Small intestine (tissue), 7 donors: ENCODE results near the gene TMTC4. TPM values are rescaled to one million over a fixed set of nuclear protein-coding genes. Genes with fewer than 3 reads are reported as not detected.
"Not testable (repeated sequence)": the region's sequence is repeated elsewhere in the genome, so short reads cannot be mapped to it uniquely, and the experiment has no call there.

ENCODE experiments used
- DNase-seq, 2 donors: peaks; one replicate each; pipeline versions ENCODE4 v3.0.0 to v3.0.0-alpha.2; 2013
- FAIRE-seq: peaks from 2 replicates; lab custom pipeline; 2012; peaks lifted over from hg19 to GRCh38; lab: Jason Lieb, UNC
- H3K27ac ChIP-seq, 3 donors: one replicate each; pipeline ENCODE4 v1.5.1; 2013; ENCODE audit warnings: low read length in 2 of 3, mild to moderate bottlenecking in 2 of 3, control low read depth in 1 of 3, inconsistent platforms in 1 of 3, low read depth in 1 of 3, moderate library complexity in 1 of 3
- H3K27me3 ChIP-seq, 3 donors: one replicate each; pipeline ENCODE4 v1.6.1; 2013; ENCODE audit warnings: low read length in 3 of 3, inconsistent platforms in 1 of 3; ENCODE audit not compliant: control insufficient read depth in 3 of 3, insufficient read depth in 3 of 3
- H3K36me3 ChIP-seq, 3 donors: one replicate each; pipeline ENCODE4 v1.6.1; 2013; ENCODE audit warnings: low read length in 3 of 3, inconsistent platforms in 1 of 3, low read depth in 1 of 3, mild to moderate bottlenecking in 1 of 3, moderate library complexity in 1 of 3; ENCODE audit not compliant: control insufficient read depth in 3 of 3, insufficient read depth in 2 of 3
- H3K4me1 ChIP-seq, 3 donors: one replicate each; pipeline ENCODE4 v1.6.1; 2013; ENCODE audit warnings: low read length in 2 of 3, inconsistent platforms in 1 of 3, low read depth in 1 of 3, mild to moderate bottlenecking in 1 of 3, moderate library complexity in 1 of 3; ENCODE audit not compliant: control insufficient read depth in 3 of 3, insufficient read depth in 2 of 3
- H3K4me3 ChIP-seq, 3 donors: one replicate each; pipeline ENCODE4 v1.5.1; 2013; ENCODE audit warnings: low read length in 3 of 3, control low read depth in 1 of 3, inconsistent platforms in 1 of 3, low read depth in 1 of 3, mild to moderate bottlenecking in 1 of 3, moderate library complexity in 1 of 3
- H3K9me3 ChIP-seq, 2 donors: one replicate each; pipeline ENCODE4 v1.6.1; 2013; ENCODE audit warnings: low read depth in 1 of 2, low read length in 1 of 2; ENCODE audit not compliant: control insufficient read depth in 2 of 2, insufficient read depth in 1 of 2
- WGBS, 3 donors: extraction: QIAGEN DNeasy Blood & Tissue Kit; methylation state at CpG; one replicate each; pipeline ENCODE4 v1.1.7; 2013; 5-methylcytosine and 5-hydroxymethylcytosine counted together
- polyA plus RNA-seq, 4 donors: library from polyadenylated mRNA; stranded (reverse) in 3 of 4; unstranded in 1 of 4; fragments of 200-250 nt in 3 of 4; fragments of 120-200 nt in 1 of 4; gene quantifications; one replicate each; pipeline versions ENCODE4 v1.2.1 to v1.2.3, GENCODE V29; 2013
- donor health status: healthy with polysubstance abuse.
- donor health status: control.
- donor health status: control.
- donor health status: Bipolar disorder and iron deficiency.
- donor health status: healthy.

TMTC4 gene
- polyA plus RNA-seq, 4 donors, result 6.3 to 27.7 (median 8.8) TPM

- H3K27me3 ChIP-seq, result no peaks in the 10 kb centered on the region
- 68 to 92% (median 80%) methylated on average over 5 of the region's 5 CpGs for WGBS, 3 donors
- peaks cover 0 to 14% of the 10 kb centered on the region in 2 donors for H3K9me3 ChIP-seq
- peaks cover 0 to 4% (median 0%) of the 10 kb centered on the region in 3 donors for H3K36me3 ChIP-seq
- no peak overlapping the region for H3K4me3 ChIP-seq
- DNase-seq, result no peak
- no peak overlapping the region for H3K27ac ChIP-seq
- H3K4me1 ChIP-seq, result peaks cover under 1 to 3% (median 3%) of the 10 kb centered on the region in 3 donors
- FAIRE-seq, result no peak
Measured at GRCh38 chr13:100584896-100585295, 89.7 kb downstream of the TMTC4 start.

- FAIRE-seq (no peak), DNase-seq (no peak)
- 87 to 100% (median 95%) methylated on average over 2 of the region's 2 CpGs for WGBS, 3 donors
- Histone ChIP-seq H3K4me3 (no peak overlapping the region), H3K9me3 (peaks cover 0 to 12% of the 10 kb centered on the region in 2 donors), H3K36me3 (peaks cover 0 to 6% (median 0%) of the 10 kb centered on the region in 3 donors), H3K27me3 (no peaks in the 10 kb centered on the region), H3K27ac (no peak overlapping the region), H3K4me1 (peaks cover 0 to 3% (median 0%) of the 10 kb centered on the region in 3 donors)
Measured at GRCh38 chr13:100581504-100581903, 93.1 kb downstream of the TMTC4 start.

- FAIRE-seq (no peak), DNase-seq (no peak)
- no peak overlapping the region for H3K27ac ChIP-seq
- H3K4me3 ChIP-seq, result no peak overlapping the region
- H3K36me3 ChIP-seq, result peaks cover 0 to 6% (median 0%) of the 10 kb centered on the region in 3 donors
- peaks cover 0 to 12% of the 10 kb centered on the region in 2 donors for H3K9me3 ChIP-seq
- 91 to 93% (median 92%) methylated on average over 4 of the region's 4 CpGs for WGBS, 3 donors
- peaks cover 0 to 3% (median 0%) of the 10 kb centered on the region in 3 donors for H3K4me1 ChIP-seq
- no peaks in the 10 kb centered on the region for H3K27me3 ChIP-seq
Measured at GRCh38 chr13:100581030-100581429, 93.6 kb downstream of the TMTC4 start.

- Histone ChIP-seq H3K27me3 (no peaks in the 10 kb centered on the region), H3K9me3 (peaks cover 0 to 12% of the 10 kb centered on the region in 2 donors), H3K4me3 (no peak overlapping the region), H3K36me3 (peaks cover 0 to 6% (median 0%) of the 10 kb centered on the region in 3 donors), H3K4me1 (peaks cover 0 to 3% (median 0%) of the 10 kb centered on the region in 3 donors), H3K27ac (no peak overlapping the region)
- WGBS, 3 donors, result 63 to 83% (median 66%) methylated on average over 12 of the region's 12 CpGs
- FAIRE-seq (no peak), DNase-seq (peak in 1 of 2 donors; percentile 77)
Measured at GRCh38 chr13:100580045-100580444, 94.5 kb downstream of the TMTC4 start.

- H3K27ac ChIP-seq, DNase-seq, H3K27me3 ChIP-seq, FAIRE-seq, H3K4me3 ChIP-seq, H3K4me1 ChIP-seq, H3K36me3 ChIP-seq: not testable (repeated sequence)
- WGBS, 3 donors, result 92 to 98% (median 94%) methylated on average over 4 of the region's 4 CpGs
- H3K9me3 ChIP-seq, result peaks cover 0 to 12% of the 10 kb centered on the region in 2 donors
Measured at GRCh38 chr13:100577239-100577638, 97.4 kb downstream of the TMTC4 start.

GRCh38 chr13:100573121-100573520 lies 101.5 kb downstream of the TMTC4 start:
- H3K36me3 ChIP-seq, result no peaks in the 10 kb centered on the region
- DNase-seq, result peak; percentile 76 to 83
- no peak overlapping the region for H3K27ac ChIP-seq
- H3K9me3 ChIP-seq, result peaks cover 0 to 12% of the 10 kb centered on the region in 2 donors
- no peak overlapping the region for H3K4me3 ChIP-seq
- H3K27me3 ChIP-seq, result no peaks in the 10 kb centered on the region
- no peaks in the 10 kb centered on the region for H3K4me1 ChIP-seq
- 23 to 42% (median 42%) methylated on average over 2 of the region's 2 CpGs for WGBS, 3 donors
- FAIRE-seq, result no peak

- Histone ChIP-seq H3K4me3 (no peak overlapping the region), H3K36me3 (no peaks in the 10 kb centered on the region), H3K9me3 (peaks cover 0 to 22% of the 10 kb centered on the region in 2 donors), H3K4me1 (peaks cover 0 to 4% (median 0%) of the 10 kb centered on the region in 3 donors), H3K27me3 (no peaks in the 10 kb centered on the region), H3K27ac (no peak overlapping the region)
- FAIRE-seq, result no peak
- peak in 1 of 2 donors; percentile 17 for DNase-seq
- 57 to 81% (median 80%) methylated on average over 6 of the region's 6 CpGs for WGBS, 3 donors
Measured at GRCh38 chr13:100566543-100566942, 108.1 kb downstream of the TMTC4 start.

- no peak overlapping the region for H3K27ac ChIP-seq
- H3K4me3 ChIP-seq, result no peak overlapping the region
- no peaks in the 10 kb centered on the region for H3K27me3 ChIP-seq
- 58 to 68% (median 66%) methylated on average over 8 of the region's 8 CpGs for WGBS, 3 donors
- peaks cover 0 to 22% of the 10 kb centered on the region in 2 donors for H3K9me3 ChIP-seq
- H3K4me1 ChIP-seq, result peaks cover 0 to 6% (median 2%) of the 10 kb centered on the region in 3 donors
- FAIRE-seq (no peak), DNase-seq (no peak)
- H3K36me3 ChIP-seq, result no peaks in the 10 kb centered on the region
Measured at GRCh38 chr13:100565286-100565685, 109.3 kb downstream of the TMTC4 start.
